Astrocyte of the spinal cord (primary cell): ENCODE measurements around the gene MYO7B.
"Not testable (repeated sequence)": the region's sequence is repeated elsewhere in the genome, so short reads cannot be mapped to it uniquely, and the experiment has no call there.

Experiments
- DNase-seq: peaks from one replicate; pipeline ENCODE4 v3.0.0; 2011; ENCODE audit warnings: low read depth, low spot score
- H3K4me3 ChIP-seq: 2 replicates; pipeline ENCODE4 v1.5.1; 2011; ENCODE audit warnings: low read depth, mild to moderate bottlenecking, low read length, moderate library complexity
- CTCF ChIP-seq: IDR thresholded peaks from 2 replicates; pipeline ENCODE4 v1.5.1; 2012; ENCODE audit warnings: low read depth, mild to moderate bottlenecking, low read length, inconsistent platforms
- in situ Hi-C: cut with HindIII; loops from 2 replicates; pipeline ENCODE4 v1.10.0; 2017; ENCODE audit warnings: low sequenced_read_pairs

MYO7B gene

GRCh38 chr2:127527001-127527804 lies 8.3 kb upstream of the MYO7B start:
- no peak for DNase-seq
- peak overlapping the region; percentile 97 for H3K4me3 ChIP-seq
- in situ Hi-C loops = no loop called here

GRCh38 chr2:127528487-127528886 lies 7.0 kb upstream of the MYO7B start:
- no peak for TF ChIP-seq CTCF
- in situ Hi-C loops = no loop called here
- no peak for DNase-seq
- no peak overlapping the region for H3K4me3 ChIP-seq

More at GRCh38 chr2:127527001-127527804, 8.3 kb upstream of the MYO7B start:
- TF ChIP-seq CTCF = no peak

GRCh38 chr2:127529416-127529815 lies 6.1 kb upstream of the MYO7B start:
- in situ Hi-C loops, DNase-seq, H3K4me3 ChIP-seq: not testable (repeated sequence)

- H3K4me3 ChIP-seq = no peak overlapping the region
- in situ Hi-C loops = no loop called here
- TF ChIP-seq CTCF = no peak
- DNase-seq = no peak
Observed at GRCh38 chr2:127530245-127531140, 5.0 kb upstream of the MYO7B start.

- TF ChIP-seq CTCF = no peak
- no peak overlapping the region for H3K4me3 ChIP-seq
- no peak for DNase-seq
- in situ Hi-C loops = no loop called here
Observed at GRCh38 chr2:127531221-127531648, 4.2 kb upstream of the MYO7B start.

GRCh38 chr2:127532296-127532695 lies 3.2 kb upstream of the MYO7B start:
- no peak for DNase-seq
- no peak overlapping the region for H3K4me3 ChIP-seq
- no peak for TF ChIP-seq CTCF
- in situ Hi-C loops = no loop called here

GRCh38 chr2:127535918-127536317 lies 435 bp downstream of the MYO7B start:
- in situ Hi-C loops = no loop called here
- H3K4me3 ChIP-seq = no peak overlapping the region
- no peak for DNase-seq
- no peak for TF ChIP-seq CTCF
